Measurements from ENCODE around the gene PTPRR.

- no peak for TF ChIP-seq POLR2AphosphoS5 (IDR thresholded peaks at IDR 0.05)
- no peak for TF ChIP-seq CTCF (IDR thresholded peaks at IDR 0.05)
These were observed 83.5 kb downstream of the PTPRR start for GRCh38 chr12:70837026-70837425.

Data from prostate gland (tissue), 2 donors.